ENCODE results near the gene RNF123.

Gene RNF123

GRCh38 chr3:49650177-49650576 lies 39.2 kb upstream of the RNF123 start:
- ATAC-seq: no peak
- no peak for TF ChIP-seq TOX (CRISPR knock-in tag; IDR thresholded peaks at IDR 0.05; ENCODE audit: borderline replicate concordance)
- TF ChIP-seq ZNF565 (CRISPR knock-in tag; conservative IDR thresholded peaks at IDR 0.05; ENCODE audit: low read depth): no peak
- TF ChIP-seq, protein P1, sequence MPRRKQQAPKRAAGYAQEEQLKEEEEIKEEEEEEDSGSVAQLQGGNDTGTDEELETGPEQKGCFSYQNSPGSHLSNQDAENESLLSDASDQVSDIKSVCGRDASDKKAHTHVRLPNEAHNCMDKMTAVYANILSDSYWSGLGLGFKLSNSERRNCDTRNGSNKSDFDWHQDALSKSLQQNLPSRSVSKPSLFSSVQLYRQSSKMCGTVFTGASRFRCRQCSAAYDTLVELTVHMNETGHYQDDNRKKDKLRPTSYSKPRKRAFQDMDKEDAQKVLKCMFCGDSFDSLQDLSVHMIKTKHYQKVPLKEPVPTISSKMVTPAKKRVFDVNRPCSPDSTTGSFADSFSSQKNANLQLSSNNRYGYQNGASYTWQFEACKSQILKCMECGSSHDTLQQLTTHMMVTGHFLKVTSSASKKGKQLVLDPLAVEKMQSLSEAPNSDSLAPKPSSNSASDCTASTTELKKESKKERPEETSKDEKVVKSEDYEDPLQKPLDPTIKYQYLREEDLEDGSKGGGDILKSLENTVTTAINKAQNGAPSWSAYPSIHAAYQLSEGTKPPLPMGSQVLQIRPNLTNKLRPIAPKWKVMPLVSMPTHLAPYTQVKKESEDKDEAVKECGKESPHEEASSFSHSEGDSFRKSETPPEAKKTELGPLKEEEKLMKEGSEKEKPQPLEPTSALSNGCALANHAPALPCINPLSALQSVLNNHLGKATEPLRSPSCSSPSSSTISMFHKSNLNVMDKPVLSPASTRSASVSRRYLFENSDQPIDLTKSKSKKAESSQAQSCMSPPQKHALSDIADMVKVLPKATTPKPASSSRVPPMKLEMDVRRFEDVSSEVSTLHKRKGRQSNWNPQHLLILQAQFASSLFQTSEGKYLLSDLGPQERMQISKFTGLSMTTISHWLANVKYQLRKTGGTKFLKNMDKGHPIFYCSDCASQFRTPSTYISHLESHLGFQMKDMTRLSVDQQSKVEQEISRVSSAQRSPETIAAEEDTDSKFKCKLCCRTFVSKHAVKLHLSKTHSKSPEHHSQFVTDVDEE (CRISPR knock-in tag; IDR thresholded peaks at IDR 0.05): no peak
- no peak for TF ChIP-seq OSR1 (CRISPR knock-in tag; IDR thresholded peaks at IDR 0.05)
- no peak for TF ChIP-seq SNAI2 (CRISPR knock-in tag; IDR thresholded peaks at IDR 0.05)
- TF ChIP-seq RARB (CRISPR knock-in tag; IDR thresholded peaks at IDR 0.05): no peak
- no peak for TF ChIP-seq ZFP30 (CRISPR knock-in tag; IDR thresholded peaks at IDR 0.05)
- no peak for TF ChIP-seq ZC3H10 (CRISPR knock-in tag; IDR thresholded peaks at IDR 0.05)
- no peak for TF ChIP-seq CREB5 (CRISPR knock-in tag; IDR thresholded peaks at IDR 0.05; ENCODE audit: low read depth)
- TF ChIP-seq, protein P2, sequence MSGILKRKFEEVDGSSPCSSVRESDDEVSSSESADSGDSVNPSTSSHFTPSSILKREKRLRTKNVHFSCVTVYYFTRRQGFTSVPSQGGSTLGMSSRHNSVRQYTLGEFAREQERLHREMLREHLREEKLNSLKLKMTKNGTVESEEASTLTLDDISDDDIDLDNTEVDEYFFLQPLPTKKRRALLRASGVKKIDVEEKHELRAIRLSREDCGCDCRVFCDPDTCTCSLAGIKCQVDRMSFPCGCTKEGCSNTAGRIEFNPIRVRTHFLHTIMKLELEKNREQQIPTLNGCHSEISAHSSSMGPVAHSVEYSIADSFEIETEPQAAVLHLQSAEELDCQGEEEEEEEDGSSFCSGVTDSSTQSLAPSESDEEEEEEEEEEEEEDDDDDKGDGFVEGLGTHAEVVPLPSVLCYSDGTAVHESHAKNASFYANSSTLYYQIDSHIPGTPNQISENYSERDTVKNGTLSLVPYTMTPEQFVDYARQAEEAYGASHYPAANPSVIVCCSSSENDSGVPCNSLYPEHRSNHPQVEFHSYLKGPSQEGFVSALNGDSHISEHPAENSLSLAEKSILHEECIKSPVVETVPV (CRISPR knock-in tag; IDR thresholded peaks at IDR 0.05): no peak
- no peak for TF ChIP-seq BACH2 (CRISPR knock-in tag; IDR thresholded peaks at IDR 0.05; ENCODE audit: borderline replicate concordance)
- TF ChIP-seq CSDC2 (CRISPR knock-in tag; IDR thresholded peaks at IDR 0.05): no peak
- TF ChIP-seq POU6F1 (CRISPR knock-in tag; IDR thresholded peaks at IDR 0.05; ENCODE audit: borderline replicate concordance, low read depth): no peak
- TF ChIP-seq ESRRG (CRISPR knock-in tag; IDR thresholded peaks at IDR 0.05): no peak
- TF ChIP-seq GLIS3 (CRISPR knock-in tag; IDR thresholded peaks at IDR 0.05): no peak
- no peak for TF ChIP-seq ARNTL (CRISPR knock-in tag; IDR thresholded peaks at IDR 0.05; ENCODE audit: borderline replicate concordance, low read depth)
- no peak for TF ChIP-seq ZNF8 (CRISPR knock-in tag; IDR thresholded peaks at IDR 0.05)
- no peak for TF ChIP-seq ISL1 (CRISPR knock-in tag; IDR thresholded peaks at IDR 0.05)

DNA sequence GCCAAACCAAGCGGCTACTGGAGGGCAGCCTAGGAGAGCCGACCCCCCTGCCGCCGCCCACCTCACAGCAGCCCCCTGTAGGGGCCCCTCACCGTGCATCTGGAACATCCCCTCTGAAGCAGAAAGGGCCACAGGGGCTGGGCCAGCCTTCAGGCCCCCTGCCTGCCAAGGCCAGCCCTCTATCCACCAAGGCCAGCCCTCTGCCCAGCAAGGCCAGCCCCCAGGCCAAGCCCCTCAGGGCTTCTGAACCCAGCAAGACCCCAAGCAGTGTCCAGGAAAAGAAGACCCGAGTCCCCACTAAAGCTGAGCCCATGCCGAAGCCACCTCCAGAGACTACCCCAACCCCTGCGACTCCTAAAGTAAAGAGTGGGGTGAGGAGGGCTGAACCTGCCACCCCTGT lies 38.7 kb upstream of the RNF123 start:
- ATAC-seq: no peak

More for the DNA sequence above, 38.7 kb upstream of the RNF123 start:
- TF ChIP-seq ZC3H10 (CRISPR knock-in tag; IDR thresholded peaks at IDR 0.05) (no peak), RARB (CRISPR knock-in tag; IDR thresholded peaks at IDR 0.05) (no peak), OSR1 (CRISPR knock-in tag; IDR thresholded peaks at IDR 0.05) (no peak), TCF4 (CRISPR knock-in tag; IDR thresholded peaks at IDR 0.05; ENCODE audit: borderline replicate concordance) (no peak), ZFP30 (CRISPR knock-in tag; IDR thresholded peaks at IDR 0.05) (no peak), ISL1 (CRISPR knock-in tag; IDR thresholded peaks at IDR 0.05) (no peak), POU6F1 (CRISPR knock-in tag; IDR thresholded peaks at IDR 0.05; ENCODE audit: borderline replicate concordance, low read depth) (no peak), ZNF565 (CRISPR knock-in tag; conservative IDR thresholded peaks at IDR 0.05; ENCODE audit: low read depth) (no peak), PPARA (CRISPR knock-in tag; IDR thresholded peaks at IDR 0.05; ENCODE audit: borderline replicate concordance) (no peak), ZFP3 (CRISPR knock-in tag; IDR thresholded peaks at IDR 0.05) (no peak), CREB5 (CRISPR knock-in tag; IDR thresholded peaks at IDR 0.05; ENCODE audit: low read depth) (no peak), SNAI2 (CRISPR knock-in tag; IDR thresholded peaks at IDR 0.05) (no peak)
- TF ChIP-seq, protein P3, sequence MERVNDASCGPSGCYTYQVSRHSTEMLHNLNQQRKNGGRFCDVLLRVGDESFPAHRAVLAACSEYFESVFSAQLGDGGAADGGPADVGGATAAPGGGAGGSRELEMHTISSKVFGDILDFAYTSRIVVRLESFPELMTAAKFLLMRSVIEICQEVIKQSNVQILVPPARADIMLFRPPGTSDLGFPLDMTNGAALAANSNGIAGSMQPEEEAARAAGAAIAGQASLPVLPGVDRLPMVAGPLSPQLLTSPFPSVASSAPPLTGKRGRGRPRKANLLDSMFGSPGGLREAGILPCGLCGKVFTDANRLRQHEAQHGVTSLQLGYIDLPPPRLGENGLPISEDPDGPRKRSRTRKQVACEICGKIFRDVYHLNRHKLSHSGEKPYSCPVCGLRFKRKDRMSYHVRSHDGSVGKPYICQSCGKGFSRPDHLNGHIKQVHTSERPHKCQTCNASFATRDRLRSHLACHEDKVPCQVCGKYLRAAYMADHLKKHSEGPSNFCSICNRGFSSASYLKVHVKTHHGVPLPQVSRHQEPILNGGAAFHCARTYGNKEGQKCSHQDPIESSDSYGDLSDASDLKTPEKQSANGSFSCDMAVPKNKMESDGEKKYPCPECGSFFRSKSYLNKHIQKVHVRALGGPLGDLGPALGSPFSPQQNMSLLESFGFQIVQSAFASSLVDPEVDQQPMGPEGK (CRISPR knock-in tag; IDR thresholded peaks at IDR 0.05; ENCODE audit: borderline replicate concordance): no peak
- TF ChIP-seq, protein P1 (CRISPR knock-in tag; IDR thresholded peaks at IDR 0.05): no peak
